HTERT RPE-1 (cell line): ENCODE data around the gene EPC2.
"Not testable (repeated sequence)": the region's sequence is repeated elsewhere in the genome, so short reads cannot be mapped to it uniquely, and the experiment has no call there.

ENCODE experiments used
- in situ Hi-C: fragments of 300-500 bp; cut with MboI; formaldehyde crosslinking; loops from 4 replicates; pipeline ENCODE4 v1.14.3; 2020; ENCODE audit warnings: low sequenced_read_pairs

Gene EPC2

GRCh38 chr2:148642112-148642744 lies 2.3 kb upstream of the EPC2 start:
- in situ Hi-C loops: no loop called here

GRCh38 chr2:148642891-148643416 lies 1.6 kb upstream of the EPC2 start:
- in situ Hi-C loops: no loop called here

GRCh38 chr2:148643421-148643820 lies 1.1 kb upstream of the EPC2 start:
- in situ Hi-C loops: no loop called here

- in situ Hi-C loops: no loop called here
These were observed 460 bp downstream of the EPC2 start for GRCh38 chr2:148644883-148645538.

GRCh38 chr2:148645539-148646230 lies 1.1 kb downstream of the EPC2 start:
- in situ Hi-C loops: no loop called here

- in situ Hi-C loops: no loop called here
These were observed 1.6 kb downstream of the EPC2 start for GRCh38 chr2:148646231-148646559.

- in situ Hi-C loops: not testable (repeated sequence)
These were observed 3.2 kb downstream of the EPC2 start for GRCh38 chr2:148647711-148648110.

- in situ Hi-C loops: no loop called here
These were observed 5.4 kb downstream of the EPC2 start for GRCh38 chr2:148649936-148650335.

- in situ Hi-C loops: no loop called here
These were observed 6.3 kb downstream of the EPC2 start for GRCh38 chr2:148650881-148651280.

GRCh38 chr2:148651972-148652371 lies 7.4 kb downstream of the EPC2 start:
- in situ Hi-C loops: no loop called here

- in situ Hi-C loops: no loop called here
These were observed 8.9 kb downstream of the EPC2 start for GRCh38 chr2:148653437-148653836.

GRCh38 chr2:148654435-148654834 lies 9.9 kb downstream of the EPC2 start:
- in situ Hi-C loops: no loop called here

- in situ Hi-C loops: no loop called here
These were observed 12.0 kb downstream of the EPC2 start for GRCh38 chr2:148656516-148656915.

GRCh38 chr2:148658807-148659722 lies 14.5 kb downstream of the EPC2 start:
- in situ Hi-C loops: no loop called here

- in situ Hi-C loops: no loop called here
These were observed 16.4 kb downstream of the EPC2 start for GRCh38 chr2:148660999-148661398.

- in situ Hi-C loops: not testable (repeated sequence)
These were observed 17.8 kb downstream of the EPC2 start for GRCh38 chr2:148662332-148662731.

- in situ Hi-C loops: no loop called here
These were observed 19.7 kb downstream of the EPC2 start for GRCh38 chr2:148664229-148664628.

- in situ Hi-C loops: no loop called here
These were observed 22.0 kb downstream of the EPC2 start for GRCh38 chr2:148666555-148666954.

GRCh38 chr2:148667113-148667836 lies 22.7 kb downstream of the EPC2 start:
- in situ Hi-C loops: no loop called here

- in situ Hi-C loops: no loop called here
These were observed 26.2 kb downstream of the EPC2 start for GRCh38 chr2:148670773-148671172.
